HCT116 (cell line): ENCODE results near the gene CES3. TPM values are rescaled to one million over a fixed set of nuclear protein-coding genes. Genes with fewer than 3 reads are reported as not detected.

Experiments
- ATAC-seq: fragments of 200-7000 bp; cut with Tn5 transposase; 2 replicates; pipeline ENCODE4 v1.9.1; 2020; ENCODE audit warnings: mild to moderate bottlenecking, moderate library complexity
- BruUV-seq: library from RNA; stranded (reverse); fragments of 400-500 nt; replicated peaks from 2 replicates; lab custom pipeline; 2021; lab: Mats Ljungman, UMichigan
- CTCF ChIA-PET: fragments of 300-600 bp; sonication (Branson Sonifier 250); formaldehyde crosslinking; loops from one replicate; lab custom pipeline; 2021; ENCODE audit warnings: antibody characterized with exemption; lab: Charles Lee
- POLR2A ChIA-PET: fragments of 300-600, 350-600 bp; sonication (Branson Sonifier 250); formaldehyde crosslinking; loops from one replicate; lab custom pipeline; 2021; ENCODE audit warnings: antibody characterized with exemption; lab: Charles Lee
- RAD21 ChIA-PET, 2 experiments: fragments of 300-600 bp; sonication (Branson Sonifier 250); formaldehyde crosslinking; loops; one replicate each; lab custom pipeline; 2023; ENCODE audit warnings: low total read pairs in 2 of 2; ENCODE audit not compliant: uncharacterized antibody in 2 of 2, unreplicated experiment in 2 of 2, low non-redundant PET in 1 of 2; lab: Charles Lee
- DNase-seq: peaks from one replicate; pipeline ENCODE4 v3.0.0-alpha.2; 2010; ENCODE audit warnings: low read depth, low spot score
- H2AFZ ChIP-seq: fragments of 200-600 bp; shearing (Covaris generic), sonication (generic); 2 replicates; pipeline ENCODE4 v1.6.1; 2017; ENCODE audit warnings: low read depth, mixed run types, mixed read lengths, antibody characterized with exemption, low read length; ENCODE audit not compliant: poor library complexity, severe bottlenecking
- H3K27ac ChIP-seq: 2 replicates; pipeline ENCODE4 v1.5.1; 2012; ENCODE audit warnings: low read depth, low read length
- H3K27me3 ChIP-seq: fragments of 200-600 bp; sonication (generic); 2 replicates; pipeline ENCODE4 v1.6.1; 2016; ENCODE audit warnings: mixed run types, low read length, mixed read lengths; ENCODE audit not compliant: insufficient read depth
- H3K36me3 ChIP-seq, 2 experiments: fragments of 200-500 bp in 1 of 2; fragments of 200-600 bp in 1 of 2; sonication (Bioruptor generic) in 1 of 2; sonication (generic) in 1 of 2; 2 replicates each; pipeline versions ENCODE4 v1.5.1 to v1.6.1; 2014 to 2016; ENCODE audit warnings: low read length in 2 of 2, inconsistent platforms in 1 of 2, mixed read lengths in 1 of 2, mixed run types in 1 of 2; ENCODE audit not compliant: insufficient read depth in 2 of 2, control insufficient read depth in 1 of 2
- H3K4me1 ChIP-seq, 2 experiments: fragments of 200-600 bp in 1 of 2; sonication (generic) in 1 of 2; 2 replicates each; pipeline versions ENCODE4 v1.5.1 to v1.6.1; 2012 to 2017; ENCODE audit warnings: low read length in 2 of 2, inconsistent platforms in 1 of 2, mild to moderate bottlenecking in 1 of 2, mixed read lengths in 1 of 2, mixed run types in 1 of 2, moderate library complexity in 1 of 2; ENCODE audit not compliant: insufficient read depth in 2 of 2, control insufficient read depth in 1 of 2
- H3K4me2 ChIP-seq: fragments of 200-600 bp; sonication (generic); 2 replicates; pipeline ENCODE4 v1.6.1; 2017; ENCODE audit warnings: mixed run types, low read length, mixed read lengths
- H3K4me3 ChIP-seq, 2 experiments: fragments of 200-600 bp in 1 of 2; sonication (generic) in 1 of 2; replicated peaks in 1 of 2; 2 replicates each; pipeline ENCODE4 v1.5.1; 2011 to 2016; ENCODE audit warnings: low read length in 2 of 2, control low read depth in 1 of 2, low read depth in 1 of 2, mild to moderate bottlenecking in 1 of 2, mixed read lengths in 1 of 2, mixed run types in 1 of 2
- H3K79me2 ChIP-seq: fragments of 200-600 bp; sonication (generic); 2 replicates; pipeline ENCODE4 v1.6.1; 2017; ENCODE audit warnings: mild to moderate bottlenecking, mixed run types, low read length, moderate library complexity, mixed read lengths; ENCODE audit not compliant: insufficient read depth
- H3K9ac ChIP-seq: fragments of 200-600 bp; sonication (generic); 2 replicates; pipeline ENCODE4 v1.6.1; 2016; ENCODE audit warnings: low read length, mixed read lengths
- H3K9me2 ChIP-seq: fragments of 200-600 bp; sonication (generic), shearing (Covaris generic); 2 replicates; pipeline ENCODE4 v1.6.1; 2017; ENCODE audit warnings: mixed run types, mild to moderate bottlenecking, moderate library complexity; ENCODE audit not compliant: insufficient read depth
- H3K9me3 ChIP-seq, 2 experiments: fragments of 200-500 bp in 1 of 2; fragments of 200-600 bp in 1 of 2; sonication (Bioruptor generic) in 1 of 2; sonication (generic) in 1 of 2; 2 replicates each; pipeline ENCODE4 v1.6.1; 2014 to 2017; ENCODE audit warnings: low read length in 2 of 2, mixed read lengths in 2 of 2, inconsistent platforms in 1 of 2, low read depth in 1 of 2, mild to moderate bottlenecking in 1 of 2, mixed run types in 1 of 2, moderate library complexity in 1 of 2; ENCODE audit not compliant: control insufficient read depth in 1 of 2, insufficient read depth in 1 of 2
- H4K20me1 ChIP-seq: fragments of 200-600 bp; sonication (generic), shearing (Covaris generic); 2 replicates; pipeline ENCODE4 v1.6.1; 2017; ENCODE audit warnings: mixed run types, mild to moderate bottlenecking, moderate library complexity; ENCODE audit not compliant: insufficient read depth
- ATF3 ChIP-seq: IDR thresholded peaks from 2 replicates; pipeline ENCODE4 v1.6.1; 2012
- CEBPB ChIP-seq: IDR thresholded peaks from 2 replicates; pipeline ENCODE4 v1.6.1; 2012; ENCODE audit warnings: low read depth
- EGR1 ChIP-seq: IDR thresholded peaks from 2 replicates; pipeline ENCODE4 v1.6.1; 2012; ENCODE audit warnings: low read depth
- ELF1 ChIP-seq: IDR thresholded peaks from 2 replicates; pipeline ENCODE4 v1.6.1; 2012; ENCODE audit warnings: low read depth, borderline replicate concordance
- EZH2 ChIP-seq: fragments of 200-600 bp; sonication (generic); IDR thresholded peaks from 2 replicates; pipeline ENCODE4 v1.6.1; 2017; ENCODE audit warnings: antibody characterized with exemption, mixed run types
- EZH2phosphoT487 ChIP-seq: fragments of 200-600 bp; IDR thresholded peaks from 2 replicates; pipeline ENCODE4 v1.6.1; 2018; ENCODE audit warnings: antibody characterized with exemption, borderline replicate concordance
- MAX ChIP-seq: IDR thresholded peaks from 2 replicates; pipeline ENCODE4 v1.6.1; 2012
- POLR2AphosphoS5 ChIP-seq: IDR thresholded peaks from 2 replicates; pipeline ENCODE4 v1.6.1; 2011; ENCODE audit warnings: mild to moderate bottlenecking, low read depth, low read length, moderate library complexity
- RAD21 ChIP-seq: IDR thresholded peaks from 2 replicates; pipeline ENCODE4 v1.6.1; 2012; ENCODE audit warnings: low read depth, mild to moderate bottlenecking
- REST ChIP-seq: IDR thresholded peaks from 2 replicates; pipeline ENCODE4 v1.6.1; 2012; ENCODE audit warnings: low read depth
- SIN3A ChIP-seq: IDR thresholded peaks from 2 replicates; pipeline ENCODE4 v1.6.1; 2012; ENCODE audit warnings: low read depth
- SP1 ChIP-seq: IDR thresholded peaks from 2 replicates; pipeline ENCODE4 v1.6.1; 2012; ENCODE audit warnings: low read depth
- TCF7L2 ChIP-seq: IDR thresholded peaks from 2 replicates; pipeline ENCODE4 v1.7.0; 2011; ENCODE audit warnings: borderline replicate concordance, inconsistent platforms; ENCODE audit not compliant: insufficient read depth, insufficient read length; ENCODE audit errors: extremely low read depth
- YY1 ChIP-seq: IDR thresholded peaks from 2 replicates; pipeline ENCODE4 v1.6.1; 2011; ENCODE audit warnings: low read length, low read depth, moderate library complexity, mild to moderate bottlenecking; ENCODE audit not compliant: insufficient replicate concordance; ENCODE audit errors: extremely low read depth
- ZFX ChIP-seq: fragments of 450-650 bp; IDR thresholded peaks from 2 replicates; pipeline ENCODE4 v1.6.1; 2017
- intact Hi-C: fragments of 100-400 bp; cut with micrococcal nuclease; formaldehyde crosslinking; loops from 2 replicates; pipeline ENCODE4 v1.10.0; 2022
- total RNA-seq: library from RNA; stranded (reverse); gene quantifications from one replicate; pipeline ENCODE4 v1.2.1, GENCODE V29; 2021; ENCODE audit not compliant: unreplicated experiment

CES3 gene
- total RNA-seq, 1 experiment from 2014 or later: 10.8 TPM

GRCh38 chr16:66918803-66919568 is 42.1 kb upstream of the CES3 start, which contains the start of gene CDH16:
Gene CDH16, minus strand, starts transcription at chr16:66918885. Its CDS starts 820 bp downstream, at chr16:66918065.
- no peak for TF ChIP-seq EGR1
- no peak for TF ChIP-seq TCF7L2
- TF ChIP-seq EZH2phosphoT487: no peak
- no peak for TF ChIP-seq ATF3
- TF ChIP-seq RAD21: no peak
- TF ChIP-seq ELF1: no peak
- TF ChIP-seq CEBPB: no peak
- TF ChIP-seq MAX: no peak
- no peak for TF ChIP-seq POLR2AphosphoS5
- TF ChIP-seq EZH2: no peak
- TF ChIP-seq YY1: no peak
- no peak for TF ChIP-seq SP1
- TF ChIP-seq REST: no peak
- TF ChIP-seq ZFX: no peak
- TF ChIP-seq SIN3A: no peak
- Histone ChIP-seq H3K9me3 (no peaks in the 10 kb centered on the region), H4K20me1 (no peaks in the 10 kb centered on the region), H3K27ac (no peak within 1 kb of the TSS), H3K9me2 (no peaks in the 10 kb centered on the region), H3K4me3 (no peak within 1 kb of the TSS), H3K79me2 (no peaks in the 10 kb centered on the region), H2AFZ (no peak within 1 kb of the TSS), H3K9ac (no peak within 1 kb of the TSS), H3K27me3 (no peaks in the 10 kb centered on the region), H3K36me3 (no peaks in the 10 kb centered on the region), H3K4me1 (no peaks in the 10 kb centered on the region), H3K4me2 (no peak within 1 kb of the TSS)
- no TSS peak for BruUV-seq
- ChIA-PET RAD21 (no interaction called here), CTCF (interaction anchor here (1.1 to 1.4 kb wide), 3 partner anchors 9 to 46 kb away, joined by 3 to 5 read pairs (median 4); no protein-coding TSS in a partner anchor), POLR2A (interaction anchor here (1.2 kb wide), 1 partner anchor 9 kb away, joined by 3 read pairs; no protein-coding TSS in a partner anchor)
- intact Hi-C loops: no loop called here
- ATAC-seq (no peak), DNase-seq (no peak)
